ENCODE results near the gene RMRP. TPM values are rescaled to one million over a fixed set of nuclear protein-coding genes. Genes with fewer than 3 reads are reported as not detected.

RMRP gene
- total RNA-seq, 1 donor from 2014 or later = 16,487 TPM

DNA sequence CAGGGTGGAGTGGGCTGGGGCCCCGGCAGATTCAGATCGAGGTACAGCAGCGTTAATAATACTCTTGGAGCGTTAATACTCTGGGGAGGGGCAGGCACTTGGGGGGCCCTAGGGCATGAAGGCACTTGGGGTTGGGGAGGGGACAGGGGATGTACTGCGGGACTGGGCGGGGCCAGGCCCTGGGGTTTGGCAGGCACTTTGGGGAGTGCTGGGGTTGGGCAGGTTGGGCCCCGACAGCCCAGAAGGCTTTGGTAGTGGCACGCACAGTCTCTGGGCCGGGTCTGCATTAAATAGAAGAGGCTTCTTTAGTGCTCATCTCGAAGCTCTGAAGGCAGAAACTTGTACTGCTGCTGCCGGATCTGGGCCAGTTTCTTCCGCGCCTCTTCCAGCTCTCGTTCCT, 39.7 kb upstream of the RMRP start:
- Mint-ChIP-seq H3K4me1 (ENCODE audit: low read depth) (no peaks in the 10 kb centered on the region), H3K9me3 (ENCODE audit: low read depth) (no peaks in the 10 kb centered on the region), H3K4me3 (ENCODE audit: low read depth) (no peak overlapping the region), H3K27me3 (no peaks in the 10 kb centered on the region), H3K27ac (no peak overlapping the region), H3K36me3 (ENCODE audit: insufficient read depth) (peaks cover 14% of the 10 kb centered on the region)
- TF ChIP-seq, protein P1, sequence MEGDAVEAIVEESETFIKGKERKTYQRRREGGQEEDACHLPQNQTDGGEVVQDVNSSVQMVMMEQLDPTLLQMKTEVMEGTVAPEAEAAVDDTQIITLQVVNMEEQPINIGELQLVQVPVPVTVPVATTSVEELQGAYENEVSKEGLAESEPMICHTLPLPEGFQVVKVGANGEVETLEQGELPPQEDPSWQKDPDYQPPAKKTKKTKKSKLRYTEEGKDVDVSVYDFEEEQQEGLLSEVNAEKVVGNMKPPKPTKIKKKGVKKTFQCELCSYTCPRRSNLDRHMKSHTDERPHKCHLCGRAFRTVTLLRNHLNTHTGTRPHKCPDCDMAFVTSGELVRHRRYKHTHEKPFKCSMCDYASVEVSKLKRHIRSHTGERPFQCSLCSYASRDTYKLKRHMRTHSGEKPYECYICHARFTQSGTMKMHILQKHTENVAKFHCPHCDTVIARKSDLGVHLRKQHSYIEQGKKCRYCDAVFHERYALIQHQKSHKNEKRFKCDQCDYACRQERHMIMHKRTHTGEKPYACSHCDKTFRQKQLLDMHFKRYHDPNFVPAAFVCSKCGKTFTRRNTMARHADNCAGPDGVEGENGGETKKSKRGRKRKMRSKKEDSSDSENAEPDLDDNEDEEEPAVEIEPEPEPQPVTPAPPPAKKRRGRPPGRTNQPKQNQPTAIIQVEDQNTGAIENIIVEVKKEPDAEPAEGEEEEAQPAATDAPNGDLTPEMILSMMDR (IDR thresholded peaks at IDR 0.05; ENCODE audit: unreplicated experiment) = no peak
- DNase-seq (ENCODE audit: low spot score, unreplicated experiment) = no peak

DNA sequence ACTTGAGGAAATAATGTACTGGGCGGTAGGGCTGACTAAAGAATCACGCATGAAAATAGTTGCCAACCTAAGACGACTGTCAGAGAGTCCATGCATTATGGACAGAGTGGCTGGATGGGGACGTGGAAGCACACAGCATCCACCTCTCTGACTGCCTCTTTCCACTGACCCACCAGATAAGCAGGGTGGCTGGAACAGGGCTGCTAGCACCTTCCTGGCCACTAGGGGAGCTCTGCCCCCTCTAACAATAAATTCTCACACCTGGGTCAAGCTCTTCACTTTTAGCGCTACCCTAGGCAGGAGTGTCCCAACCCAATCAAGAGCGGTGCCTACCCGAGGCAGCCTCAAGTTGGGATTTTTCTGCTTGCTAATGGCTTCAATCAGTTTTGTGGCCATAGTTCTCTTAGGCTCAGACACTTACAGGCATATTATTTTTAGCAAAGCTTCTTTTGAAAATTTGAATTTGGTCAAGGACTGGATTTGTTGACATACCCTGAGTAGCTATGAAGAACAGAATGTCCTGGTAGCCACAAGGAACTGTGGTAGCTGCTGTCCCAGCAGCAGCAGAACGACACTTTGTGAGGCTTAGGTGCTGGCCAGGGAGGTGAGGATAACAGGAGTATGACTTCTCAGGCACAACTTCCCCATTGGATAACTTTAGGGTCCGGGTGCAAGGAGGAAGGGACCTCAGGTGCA, 38.8 kb upstream of the RMRP start:
- DNase-seq (ENCODE audit: low spot score, unreplicated experiment) = peak; percentile 42
- Mint-ChIP-seq H3K4me3 (ENCODE audit: low read depth) (no peak overlapping the region), H3K27ac (no peak overlapping the region), H3K9me3 (ENCODE audit: low read depth) (no peaks in the 10 kb centered on the region), H3K36me3 (ENCODE audit: insufficient read depth) (peaks cover 14% of the 10 kb centered on the region), H3K4me1 (ENCODE audit: low read depth) (no peaks in the 10 kb centered on the region), H3K27me3 (peaks cover 3% of the 10 kb centered on the region)
- TF ChIP-seq, protein P1 (IDR thresholded peaks at IDR 0.05; ENCODE audit: unreplicated experiment) = peak; percentile 97

DNA sequence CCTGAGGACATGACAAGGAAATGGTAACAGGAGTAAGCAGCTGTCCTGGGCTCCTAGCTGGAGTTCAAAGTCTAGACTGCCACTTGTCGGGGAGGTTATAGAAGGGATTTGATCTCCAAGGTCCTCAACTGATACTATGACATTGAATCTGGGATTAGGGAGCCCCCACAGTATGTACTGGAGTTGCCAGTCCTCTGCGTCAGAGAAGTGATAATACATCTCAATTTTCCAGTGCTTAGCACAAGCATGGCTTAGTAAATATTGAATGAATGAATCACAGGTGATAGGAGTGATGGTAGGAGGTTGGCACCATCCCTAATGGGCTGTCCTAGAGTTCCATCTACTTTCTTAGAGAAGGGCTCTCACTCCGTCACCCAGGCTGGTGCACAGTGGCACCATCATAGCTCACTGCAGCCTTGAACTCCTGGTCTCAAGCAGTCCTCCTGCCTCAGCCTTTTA, 38.2 kb upstream of the RMRP start:
- Mint-ChIP-seq H3K4me1 (ENCODE audit: low read depth) (peaks cover 2% of the 10 kb centered on the region), H3K27me3 (peaks cover 6% of the 10 kb centered on the region), H3K4me3 (ENCODE audit: low read depth) (no peak overlapping the region), H3K27ac (no peak overlapping the region), H3K36me3 (ENCODE audit: insufficient read depth) (peaks cover 14% of the 10 kb centered on the region), H3K9me3 (ENCODE audit: low read depth) (no peaks in the 10 kb centered on the region)
- TF ChIP-seq, protein P1 (IDR thresholded peaks at IDR 0.05; ENCODE audit: unreplicated experiment) = no peak
- DNase-seq (ENCODE audit: low spot score, unreplicated experiment) = no peak

DNA sequence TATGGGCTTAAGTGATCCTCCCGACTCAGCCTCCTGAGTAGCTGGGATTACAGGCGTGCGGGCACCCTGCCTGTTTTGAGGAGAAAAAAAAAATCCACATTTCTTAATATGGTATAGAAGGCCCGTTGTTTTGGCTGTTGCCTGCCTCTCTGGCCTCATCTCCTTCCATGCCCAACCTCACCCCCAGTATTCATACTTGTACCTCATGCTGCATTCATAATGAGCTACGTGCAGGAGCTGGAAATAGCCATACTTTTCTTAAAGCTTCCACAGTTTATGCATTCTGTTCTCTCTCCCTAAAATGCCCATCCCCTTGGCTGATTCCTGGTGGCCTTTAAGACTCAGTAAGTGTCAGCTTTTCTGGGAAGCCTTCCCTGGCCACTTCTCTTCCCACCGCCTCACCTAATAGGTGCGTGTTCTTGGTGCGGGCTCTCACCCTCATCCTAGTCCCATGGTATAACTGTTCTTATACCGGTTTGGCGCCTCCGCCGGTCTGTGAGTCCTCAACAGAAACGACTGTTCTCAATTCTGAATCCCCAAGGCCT, 34.0 kb upstream of the RMRP start:
- Mint-ChIP-seq H3K4me1 (ENCODE audit: low read depth) (peaks cover 5% of the 10 kb centered on the region), H3K27me3 (peaks cover 13% of the 10 kb centered on the region), H3K4me3 (ENCODE audit: low read depth) (peak overlapping the region; percentile 79), H3K9me3 (ENCODE audit: low read depth) (no peaks in the 10 kb centered on the region), H3K36me3 (ENCODE audit: insufficient read depth) (peaks cover 5% of the 10 kb centered on the region), H3K27ac (no peak overlapping the region)
- no peak for DNase-seq (ENCODE audit: low spot score, unreplicated experiment)
- TF ChIP-seq, protein P1 (IDR thresholded peaks at IDR 0.05; ENCODE audit: unreplicated experiment) = no peak

DNA sequence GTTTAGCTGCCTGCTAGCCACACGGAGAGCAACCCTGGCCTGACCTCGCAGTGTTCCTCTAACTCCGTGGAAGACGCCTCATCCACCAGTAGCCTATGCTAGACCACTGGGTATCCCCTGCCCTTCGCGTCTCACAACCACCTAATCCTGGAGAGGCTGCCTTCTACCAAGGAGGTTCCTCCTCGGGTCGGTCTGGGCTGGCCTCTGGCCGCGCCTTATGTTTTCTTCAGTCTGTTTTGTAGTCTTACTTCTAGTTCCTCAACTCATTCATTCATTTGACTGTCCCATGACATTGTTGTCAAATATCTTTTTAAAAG, 33.5 kb upstream of the RMRP start:
- Mint-ChIP-seq H3K27me3 (peaks cover 13% of the 10 kb centered on the region), H3K36me3 (ENCODE audit: insufficient read depth) (no peaks in the 10 kb centered on the region), H3K4me3 (ENCODE audit: low read depth) (peak overlapping the region; percentile 79), H3K4me1 (ENCODE audit: low read depth) (peaks cover 5% of the 10 kb centered on the region), H3K9me3 (ENCODE audit: low read depth) (no peaks in the 10 kb centered on the region), H3K27ac (peak overlapping the region; percentile 44)
- TF ChIP-seq, protein P1 (IDR thresholded peaks at IDR 0.05; ENCODE audit: unreplicated experiment) = no peak
- no peak for DNase-seq (ENCODE audit: low spot score, unreplicated experiment)
